ENCODE measurements around the gene WASL. TPM values are rescaled to one million over a fixed set of nuclear protein-coding genes. Genes with fewer than 3 reads are reported as not detected.
A peak's percentile ranks its signal among the peaks of the same experiment; 100 is the strongest.

Gene WASL
- total and polyA plus RNA-seq, 2 of the 13 experiments (the other 11 are each of a cell fraction or from before 2014, with no cell fraction given) = 7.9 to 12.8 TPM

DNA sequence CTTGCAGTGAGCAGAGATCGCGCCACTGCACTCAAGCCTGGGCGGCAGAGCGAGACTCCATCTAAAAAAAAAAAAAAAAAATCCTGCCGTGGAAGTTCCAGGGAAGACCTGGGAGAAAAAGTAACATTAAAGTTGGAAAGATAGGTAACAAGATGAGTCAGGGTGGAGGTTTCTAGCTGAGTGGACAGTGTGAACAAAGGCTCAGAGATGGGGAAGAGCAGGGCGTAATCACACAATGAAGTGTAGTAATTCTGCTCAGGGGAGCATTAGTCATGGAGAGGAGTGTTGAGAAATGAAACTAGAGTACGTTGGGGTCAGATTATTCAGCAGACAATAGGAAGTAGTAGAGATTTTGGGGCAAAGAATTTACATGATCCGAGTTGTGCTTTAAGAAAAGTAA, 21.6 kb upstream of the WASL start:
- Histone ChIP-seq H3K4me2 (ENCODE audit: low read depth, low read length) (peak overlapping the region; percentile 24; the same call in 1 of the 2 replicates), H4K20me1 (ENCODE audit: insufficient read depth, low read length) (no peaks in the 10 kb centered on the region), H3K4me3 (replicated peaks in 1 of 3; ENCODE audit: insufficient read depth in 1 of 3, low read depth in 2 of 3, low read length in 3 of 3) (no peak overlapping the region), H3K9ac (ENCODE audit: insufficient read depth, low read depth, low read length) (no peak overlapping the region), H3K79me2 (ENCODE audit: insufficient read depth, low read length) (no peaks in the 10 kb centered on the region), H3K4me1 (ENCODE audit: insufficient read depth, low read length) (peaks cover 20% of the 10 kb centered on the region), H3K27me3 (ENCODE audit: control insufficient read depth in 1 of 2, insufficient read depth in 2 of 2, low read length in 2 of 2) (no peaks in the 10 kb centered on the region), H3K36me3 (replicated peaks in 1 of 2; ENCODE audit: control insufficient read depth in 1 of 2, insufficient read depth in 2 of 2, low read length in 2 of 2) (no peaks in the 10 kb centered on the region), H3K9me3 (ENCODE audit: low read length) (no peaks in the 10 kb centered on the region), H2AFZ (ENCODE audit: low read length) (no peak overlapping the region), H3K27ac (ENCODE audit: extremely low read length, insufficient read depth, low read length) (no peak overlapping the region)
- in situ Hi-C loops (cut with HindIII; ENCODE audit: extremely low pct_ligation_motif_present, low pct_unique_long_range_greater_than_20kb) (no loop called here), intact Hi-C loops (cut with micrococcal nuclease; ENCODE audit: unreplicated experiment) (no loop called here)
- FAIRE-seq = no peak
- peak; percentile 73 for ATAC-seq
- POLR2A ChIA-PET = interaction anchor here (4.0 kb wide), 1 partner anchor 22 kb away, joined by 25 read pairs; the partner anchor contains the start of gene WASL
- CTCF ChIA-PET (ENCODE audit: low intra/inter-chr PET ratio, low total read pairs) = no interaction called here
- 50% methylated on average over 8 of the region's 8 CpGs for WGBS (ENCODE audit: low lambda C conversion rate)
- BruUV-seq (replicated peaks) = no TSS peak
- TF ChIP-seq FOSL2 (CRISPR knock-in tag; IDR thresholded peaks at IDR 0.05) (peak; percentile 71), MAFF (IDR thresholded peaks at IDR 0.05; ENCODE audit: low read depth, low read length) (peak; percentile 24; the same call in 1 of the 2 replicates), ZNF768 (CRISPR knock-in tag; IDR thresholded peaks at IDR 0.05) (no peak), CEBPB (IDR thresholded peaks at IDR 0.05; ENCODE audit: borderline replicate concordance, low read depth, low read length) (peak; percentile 37; the same call in 1 of the 2 replicates), KDM5A (IDR thresholded peaks at IDR 0.05; ENCODE audit: borderline replicate concordance, low read length) (no peak), ATF4 (CRISPR knock-in tag; IDR thresholded peaks at IDR 0.05) (peak in 1 of 2 experiments; percentile 16; a peak in 1 of 4 replicates), MAFK (conservative IDR thresholded peaks at IDR 0.05 in 1 of 2, IDR thresholded peaks at IDR 0.05 in 1 of 2; ENCODE audit: low read length in 2 of 2) (peak in 1 of 2 experiments; percentile 10; a peak in 1 of 4 replicates)
- peak; percentile 25 for DNase-seq (ENCODE audit: low spot score)

DNA sequence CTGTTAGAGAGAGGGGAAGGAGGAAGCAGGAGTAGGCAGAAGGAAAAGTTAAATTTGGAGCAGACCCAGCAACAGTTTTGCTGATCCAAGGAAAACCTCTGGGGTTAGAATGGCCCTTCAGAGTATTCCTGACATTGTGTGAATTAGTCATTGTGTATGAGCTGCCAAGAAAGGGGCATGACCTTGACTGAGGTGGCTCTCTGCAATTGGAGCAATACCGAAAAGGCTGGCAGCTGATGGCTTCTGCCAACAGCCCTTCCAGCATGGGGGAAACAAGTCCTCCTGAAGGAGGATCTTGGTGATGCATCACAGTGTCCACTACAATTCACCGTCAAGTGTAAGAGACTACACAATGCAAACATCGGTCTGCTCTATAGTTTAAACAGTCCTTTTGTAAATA, 20.6 kb upstream of the WASL start:
- CTCF ChIA-PET (ENCODE audit: low intra/inter-chr PET ratio, low total read pairs) = no interaction called here
- ATAC-seq = peak; percentile 74
- Histone ChIP-seq H3K9ac (ENCODE audit: insufficient read depth, low read depth, low read length) (no peak overlapping the region), H3K4me2 (ENCODE audit: low read depth, low read length) (peak overlapping the region; percentile 26; the same call in 1 of the 2 replicates), H3K27me3 (ENCODE audit: control insufficient read depth in 1 of 2, insufficient read depth in 2 of 2, low read length in 2 of 2) (no peaks in the 10 kb centered on the region; a peak in 1 of 5 replicates), H3K27ac (ENCODE audit: extremely low read length, insufficient read depth, low read length) (no peak overlapping the region), H2AFZ (ENCODE audit: low read length) (no peak overlapping the region), H4K20me1 (ENCODE audit: insufficient read depth, low read length) (no peaks in the 10 kb centered on the region), H3K4me1 (ENCODE audit: insufficient read depth, low read length) (peaks cover 20% of the 10 kb centered on the region), H3K4me3 (replicated peaks in 1 of 3; ENCODE audit: insufficient read depth in 1 of 3, low read depth in 2 of 3, low read length in 3 of 3) (no peak overlapping the region), H3K36me3 (replicated peaks in 1 of 2; ENCODE audit: control insufficient read depth in 1 of 2, insufficient read depth in 2 of 2, low read length in 2 of 2) (no peaks in the 10 kb centered on the region), H3K79me2 (ENCODE audit: insufficient read depth, low read length) (no peaks in the 10 kb centered on the region), H3K9me3 (ENCODE audit: low read length) (no peaks in the 10 kb centered on the region)
- intact Hi-C loops (cut with micrococcal nuclease; ENCODE audit: unreplicated experiment) (no loop called here), in situ Hi-C loops (cut with HindIII; ENCODE audit: extremely low pct_ligation_motif_present, low pct_unique_long_range_greater_than_20kb) (no loop called here)
- POLR2A ChIA-PET = interaction anchor here (4.0 kb wide), 1 partner anchor 21 kb away, joined by 25 read pairs; the partner anchor contains the start of gene WASL
- WGBS (ENCODE audit: low lambda C conversion rate) = 3% methylated on average over 3 of the region's 3 CpGs
- FAIRE-seq = no peak
- peak; percentile 22 for DNase-seq (ENCODE audit: low spot score)
- BruUV-seq (replicated peaks) = no TSS peak
- TF ChIP-seq FOXA3 (CRISPR knock-in tag; IDR thresholded peaks at IDR 0.05) = peak; percentile 17; the same call in 1 of the 2 replicates
- TF ChIP-seq, protein P1, sequence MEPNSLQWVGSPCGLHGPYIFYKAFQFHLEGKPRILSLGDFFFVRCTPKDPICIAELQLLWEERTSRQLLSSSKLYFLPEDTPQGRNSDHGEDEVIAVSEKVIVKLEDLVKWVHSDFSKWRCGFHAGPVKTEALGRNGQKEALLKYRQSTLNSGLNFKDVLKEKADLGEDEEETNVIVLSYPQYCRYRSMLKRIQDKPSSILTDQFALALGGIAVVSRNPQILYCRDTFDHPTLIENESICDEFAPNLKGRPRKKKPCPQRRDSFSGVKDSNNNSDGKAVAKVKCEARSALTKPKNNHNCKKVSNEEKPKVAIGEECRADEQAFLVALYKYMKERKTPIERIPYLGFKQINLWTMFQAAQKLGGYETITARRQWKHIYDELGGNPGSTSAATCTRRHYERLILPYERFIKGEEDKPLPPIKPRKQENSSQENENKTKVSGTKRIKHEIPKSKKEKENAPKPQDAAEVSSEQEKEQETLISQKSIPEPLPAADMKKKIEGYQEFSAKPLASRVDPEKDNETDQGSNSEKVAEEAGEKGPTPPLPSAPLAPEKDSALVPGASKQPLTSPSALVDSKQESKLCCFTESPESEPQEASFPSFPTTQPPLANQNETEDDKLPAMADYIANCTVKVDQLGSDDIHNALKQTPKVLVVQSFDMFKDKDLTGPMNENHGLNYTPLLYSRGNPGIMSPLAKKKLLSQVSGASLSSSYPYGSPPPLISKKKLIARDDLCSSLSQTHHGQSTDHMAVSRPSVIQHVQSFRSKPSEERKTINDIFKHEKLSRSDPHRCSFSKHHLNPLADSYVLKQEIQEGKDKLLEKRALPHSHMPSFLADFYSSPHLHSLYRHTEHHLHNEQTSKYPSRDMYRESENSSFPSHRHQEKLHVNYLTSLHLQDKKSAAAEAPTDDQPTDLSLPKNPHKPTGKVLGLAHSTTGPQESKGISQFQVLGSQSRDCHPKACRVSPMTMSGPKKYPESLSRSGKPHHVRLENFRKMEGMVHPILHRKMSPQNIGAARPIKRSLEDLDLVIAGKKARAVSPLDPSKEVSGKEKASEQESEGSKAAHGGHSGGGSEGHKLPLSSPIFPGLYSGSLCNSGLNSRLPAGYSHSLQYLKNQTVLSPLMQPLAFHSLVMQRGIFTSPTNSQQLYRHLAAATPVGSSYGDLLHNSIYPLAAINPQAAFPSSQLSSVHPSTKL (CRISPR knock-in tag; IDR thresholded peaks at IDR 0.05) = 0 out of 2 replicates have a peak, but pooled peaks have one; percentile 29
